NCI-H187 treated with DMSO at 0.1 percent for 48 hours (cell line): Measurements from ENCODE around the gene FRRS1.

Experiments
- DNase-seq: peaks from one replicate; lab custom pipeline; 2025; lab: John Stamatoyannopoulos, UW

Gene FRRS1

GRCh38 chr1:99675994-99676393 lies 90.4 kb downstream of the FRRS1 start:
- DNase-seq, result no peak

GRCh38 chr1:99675292-99675691 lies 91.1 kb downstream of the FRRS1 start:
- DNase-seq, result no peak

- DNase-seq, result no peak
Observed at GRCh38 chr1:99674115-99675064, 92.0 kb downstream of the FRRS1 start.

DNA sequence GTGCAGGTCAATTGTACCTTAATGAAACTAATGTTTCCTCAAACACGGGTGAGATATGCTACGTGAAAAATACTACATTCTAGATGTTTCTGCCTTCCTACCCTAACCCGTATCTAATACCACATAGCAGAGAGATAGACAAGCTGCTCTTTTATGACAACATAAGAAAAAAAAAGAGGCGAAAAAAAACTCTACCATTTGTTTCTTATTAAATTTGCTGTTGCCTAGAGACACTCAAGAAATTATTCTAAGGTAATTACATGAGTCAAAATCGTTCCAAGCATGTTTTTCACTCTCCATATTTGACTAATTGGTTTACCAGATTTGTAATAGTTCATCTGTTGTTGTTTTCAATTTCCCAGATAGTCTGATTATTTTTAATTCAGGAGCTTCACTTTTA lies 93.1 kb downstream of the FRRS1 start:
- DNase-seq, result no peak

DNA sequence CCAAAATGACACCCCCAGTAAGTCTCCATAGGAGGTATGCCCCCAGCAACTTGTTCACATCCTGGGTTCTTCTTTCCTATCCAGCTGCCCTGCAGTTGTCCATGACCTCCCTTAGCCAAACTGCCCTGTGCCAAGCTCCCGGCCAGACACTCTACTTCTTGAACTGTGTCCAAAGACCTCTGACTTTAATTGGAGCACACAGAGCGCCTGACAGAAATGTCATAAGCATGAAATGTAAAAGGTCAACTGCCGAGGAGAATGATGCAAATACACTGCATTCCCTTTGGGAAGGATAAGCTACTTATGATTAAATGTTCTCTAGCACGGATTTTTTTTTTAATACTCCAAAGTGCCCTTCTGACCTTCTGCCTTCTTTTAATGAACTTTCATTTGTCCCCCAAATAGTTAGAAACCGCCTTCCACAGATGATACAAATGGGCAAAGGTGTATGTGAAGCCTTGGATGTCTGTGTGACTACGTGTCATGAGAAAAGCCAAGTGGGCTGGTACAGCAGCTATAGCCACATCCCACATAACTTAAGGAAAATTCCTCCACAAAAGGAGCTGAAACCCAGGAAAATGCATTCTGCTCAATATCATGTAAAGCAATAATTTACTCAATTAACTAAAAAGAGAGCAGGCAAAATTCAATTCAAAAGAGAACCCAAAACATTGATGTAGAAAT lies 93.8 kb downstream of the FRRS1 start:
- no peak for DNase-seq

DNA sequence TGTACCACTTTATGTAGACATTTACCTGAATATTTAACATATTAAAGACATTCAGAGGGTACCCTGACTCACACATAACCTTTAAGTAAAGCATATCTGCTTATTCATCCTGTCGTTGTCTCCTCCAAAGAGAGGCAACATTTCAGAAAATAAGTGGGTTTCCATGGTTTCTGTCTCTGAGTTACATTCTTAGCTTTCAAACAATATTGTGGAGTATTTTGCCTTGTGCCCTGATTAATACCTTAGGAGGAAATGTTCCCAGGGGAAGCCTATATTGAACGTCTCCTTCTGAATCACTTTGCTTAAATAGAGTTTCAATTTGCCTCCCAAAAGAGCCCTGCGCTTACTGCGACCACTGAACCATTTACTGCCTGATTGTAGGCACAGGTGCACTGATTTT lies 94.4 kb downstream of the FRRS1 start:
- DNase-seq, result no peak

- DNase-seq, result no peak
Observed at GRCh38 chr1:99670583-99670982, 95.9 kb downstream of the FRRS1 start.

- no peak for DNase-seq
Observed at GRCh38 chr1:99669821-99670220, 96.6 kb downstream of the FRRS1 start.

DNA sequence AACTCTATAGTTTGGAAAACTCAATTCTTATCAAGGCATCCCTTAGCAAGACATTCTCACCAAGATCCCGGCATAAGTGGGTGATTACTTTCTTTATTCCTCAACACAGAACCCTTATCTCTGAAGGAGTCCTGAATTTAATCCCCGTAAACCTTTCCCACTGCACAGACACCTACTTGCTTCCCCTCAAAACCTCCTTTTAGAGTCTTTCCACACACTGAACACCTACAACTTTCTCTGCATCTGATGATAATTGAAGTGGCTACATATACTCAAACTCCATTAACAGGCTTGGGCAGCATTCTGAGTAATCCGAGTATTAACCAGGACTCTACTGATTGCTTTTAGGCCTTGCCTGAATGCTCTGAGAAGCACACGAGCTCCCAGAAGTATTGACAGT lies 97.1 kb downstream of the FRRS1 start:
- no peak for DNase-seq

GRCh38 chr1:99665212-99665611 lies 101.2 kb downstream of the FRRS1 start:
- no peak for DNase-seq

- DNase-seq, result no peak
Observed at GRCh38 chr1:99663501-99663900, 102.9 kb downstream of the FRRS1 start.

GRCh38 chr1:99662539-99663080 lies 103.8 kb downstream of the FRRS1 start:
- no peak for DNase-seq

- DNase-seq, result no peak
Observed at GRCh38 chr1:99661780-99662179, 104.7 kb downstream of the FRRS1 start.

- no peak for DNase-seq
Observed at GRCh38 chr1:99660496-99660895, 105.9 kb downstream of the FRRS1 start.

DNA sequence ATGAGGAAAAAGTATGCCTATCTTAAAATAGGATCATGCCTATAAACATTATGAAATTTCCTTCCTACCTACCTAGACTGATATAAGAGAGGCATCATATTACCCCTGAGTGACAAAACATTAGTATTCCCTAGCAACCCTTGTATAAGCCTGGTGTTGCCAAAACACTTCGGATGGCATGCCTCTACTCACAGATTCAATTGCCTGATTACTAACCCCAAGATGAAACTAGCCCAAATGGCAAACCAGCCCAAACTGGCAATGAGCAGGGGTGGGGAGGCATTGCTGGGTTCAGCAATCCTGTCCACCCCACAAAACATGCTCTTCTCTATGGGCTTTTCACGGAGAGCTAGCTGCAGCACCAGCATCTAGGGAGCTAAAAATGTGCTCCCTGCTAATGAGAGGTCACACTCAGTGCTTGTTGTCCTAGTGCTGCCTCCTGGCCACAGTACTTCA lies 106.7 kb downstream of the FRRS1 start:
- DNase-seq, result no peak
